Midbrain (tissue), 1 donor: ENCODE measurements around the gene WASHC3.

Experiments
- DNase-seq: peaks from one replicate; lab custom pipeline; 2025; lab: John Stamatoyannopoulos, UW

WASHC3 gene

GRCh38 chr12:101968770-101969169 lies 93.0 kb downstream of the WASHC3 start:
- no peak for DNase-seq

- DNase-seq: no peak
These were observed 94.3 kb downstream of the WASHC3 start for GRCh38 chr12:101967506-101967905.

- no peak for DNase-seq
These were observed 95.3 kb downstream of the WASHC3 start for GRCh38 chr12:101966496-101966895.

GRCh38 chr12:101963697-101964096 lies 98.1 kb downstream of the WASHC3 start:
- no peak for DNase-seq
